OCI-LY1 (cell line): ENCODE results near the gene RGP1.

Source experiments
- H2AFZ ChIP-seq: fragments of 200-600 bp; sonication (generic), shearing (Covaris generic); 2 replicates; pipeline ENCODE4 v1.6.0; 2014; ENCODE audit warnings: antibody characterized with exemption, mild to moderate bottlenecking, low read length
- H3F3A ChIP-seq: fragments of 200-600 bp; sonication (generic), shearing (Covaris generic); 2 replicates; pipeline ENCODE4 v1.6.0; 2014; ENCODE audit warnings: mild to moderate bottlenecking, antibody characterized with exemption, low read length, moderate library complexity; ENCODE audit not compliant: insufficient read depth
- H3K27ac ChIP-seq: fragments of 200-600 bp; sonication (generic); 2 replicates; pipeline ENCODE4 v1.5.1; 2014; ENCODE audit warnings: low read length, mixed run types, mild to moderate bottlenecking, low read depth; ENCODE audit not compliant: poor library complexity, severe bottlenecking
- H3K27me3 ChIP-seq: fragments of 200-600 bp; sonication (generic); 2 replicates; pipeline ENCODE4 v1.6.0; 2014; ENCODE audit warnings: antibody characterized with exemption, mild to moderate bottlenecking, low read length, moderate library complexity; ENCODE audit not compliant: insufficient read depth
- H3K36me3 ChIP-seq: fragments of 200-600 bp; sonication (generic); 2 replicates; pipeline ENCODE4 v1.6.1; 2014; ENCODE audit warnings: mild to moderate bottlenecking, antibody characterized with exemption, low read length, moderate library complexity, mixed read lengths; ENCODE audit not compliant: insufficient read depth
- H3K4me1 ChIP-seq: fragments of 200-600 bp; sonication (generic); 2 replicates; pipeline ENCODE4 v1.5.1; 2014; ENCODE audit warnings: mild to moderate bottlenecking, low read length, moderate library complexity; ENCODE audit not compliant: insufficient read depth, severe bottlenecking
- H3K4me2 ChIP-seq: fragments of 200-600 bp; sonication (generic), shearing (Covaris generic); 2 replicates; pipeline ENCODE4 v1.6.1; 2014; ENCODE audit warnings: low read length
- H3K4me3 ChIP-seq: fragments of 200-600 bp; sonication (generic); 2 replicates; pipeline ENCODE4 v1.5.1; 2014; ENCODE audit warnings: low read length, low read depth, mild to moderate bottlenecking, mixed read lengths; ENCODE audit not compliant: poor library complexity, severe bottlenecking
- H3K79me2 ChIP-seq: fragments of 200-600 bp; shearing (Covaris generic); 2 replicates; pipeline ENCODE4 v1.6.1; 2016; ENCODE audit warnings: mixed run types, low read length, mixed read lengths; ENCODE audit not compliant: insufficient read depth
- H3K9ac ChIP-seq: fragments of 200-600 bp; sonication (generic), shearing (Covaris generic); 2 replicates; pipeline ENCODE4 v1.6.1; 2014; ENCODE audit warnings: mild to moderate bottlenecking, low read length, mixed read lengths
- H3K9me2 ChIP-seq: fragments of 200-600 bp; sonication (generic), shearing (Covaris generic); 2 replicates; pipeline ENCODE4 v1.6.1; 2014; ENCODE audit warnings: low read depth, mild to moderate bottlenecking, low read length, mixed read lengths
- H3K9me3 ChIP-seq: fragments of 200-600 bp; shearing (Covaris generic); 2 replicates; pipeline ENCODE4 v1.6.1; 2014; ENCODE audit warnings: low read length, mixed read lengths
- H4K20me1 ChIP-seq: fragments of 200-600 bp; sonication (generic), shearing (Covaris generic); 2 replicates; pipeline ENCODE4 v1.6.0; 2016; ENCODE audit warnings: mild to moderate bottlenecking, low read length; ENCODE audit not compliant: insufficient read depth
- EZH2 ChIP-seq: fragments of 200-600 bp; sonication (generic), shearing (Covaris generic); IDR thresholded peaks from 2 replicates; pipeline ENCODE4 v1.8.0; 2017; ENCODE audit warnings: borderline replicate concordance, mixed run types, mild to moderate bottlenecking, antibody characterized with exemption, low read length, moderate library complexity, mixed read lengths
- TF ChIP-seq, protein P1 (sequence below): fragments of 200-600 bp; sonication (generic), shearing (Covaris generic); IDR thresholded peaks from 2 replicates; pipeline ENCODE4 v1.5.1; 2017; ENCODE audit warnings: mild to moderate bottlenecking, antibody characterized with exemption, low read length, moderate library complexity, mixed read lengths

The RGP1 gene

DNA sequence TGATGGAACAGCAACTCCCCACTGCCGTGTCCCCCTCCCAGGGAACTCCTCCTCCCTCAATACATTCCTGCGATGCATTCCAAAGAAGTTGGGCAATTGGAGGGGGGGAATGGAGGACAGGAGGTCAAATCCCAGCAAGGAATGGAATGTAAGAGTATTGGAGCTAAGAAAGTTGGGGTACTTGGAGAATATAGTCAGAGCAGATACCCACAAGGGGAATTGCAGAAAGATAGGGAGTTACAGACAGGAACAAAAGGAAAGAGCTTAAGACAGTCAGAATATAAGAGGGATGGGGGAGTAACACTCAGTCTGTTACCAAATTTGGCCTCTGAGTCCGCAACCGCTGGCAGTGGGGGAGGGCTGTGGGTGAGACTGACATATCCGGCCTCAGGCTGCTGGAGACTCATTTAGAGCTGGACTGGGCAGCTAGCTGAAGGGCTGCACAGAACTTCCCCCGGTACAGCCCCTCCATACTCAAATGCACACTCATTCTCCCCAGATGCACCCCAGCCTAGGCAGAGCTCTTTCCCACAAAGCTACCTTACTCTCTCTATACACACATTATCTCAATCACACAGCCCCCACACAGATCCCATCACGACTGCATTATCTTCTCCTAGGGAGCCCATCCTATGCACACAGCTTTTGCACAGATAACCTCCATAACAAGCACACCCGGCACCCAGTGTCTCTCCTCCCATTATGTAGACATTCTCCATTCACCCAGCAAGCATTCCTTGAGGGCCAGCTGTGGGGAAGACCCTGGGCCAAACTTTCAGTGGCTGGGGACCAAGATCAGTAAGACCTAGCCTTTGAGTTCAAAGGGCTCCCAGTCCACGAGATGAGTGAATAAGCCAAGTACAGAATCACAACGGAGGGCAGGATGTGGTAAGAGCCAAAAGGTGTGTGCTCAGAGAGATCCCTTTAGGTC, 20.8 kb upstream of the RGP1 start:
- peak overlapping the region; percentile 27; the same call in 1 of the 2 replicates for H3K9ac ChIP-seq
- H3K4me3 ChIP-seq: peak overlapping the region; percentile 96
- H3F3A ChIP-seq: no peaks in the 10 kb centered on the region
- no peaks in the 10 kb centered on the region for H4K20me1 ChIP-seq
- H3K4me2 ChIP-seq: peak overlapping the region; percentile 94
- peaks cover 23% of the 10 kb centered on the region for H3K36me3 ChIP-seq
- peaks cover 28% of the 10 kb centered on the region for H3K79me2 ChIP-seq
- TF ChIP-seq EZH2: no peak
- TF ChIP-seq, protein P1, sequence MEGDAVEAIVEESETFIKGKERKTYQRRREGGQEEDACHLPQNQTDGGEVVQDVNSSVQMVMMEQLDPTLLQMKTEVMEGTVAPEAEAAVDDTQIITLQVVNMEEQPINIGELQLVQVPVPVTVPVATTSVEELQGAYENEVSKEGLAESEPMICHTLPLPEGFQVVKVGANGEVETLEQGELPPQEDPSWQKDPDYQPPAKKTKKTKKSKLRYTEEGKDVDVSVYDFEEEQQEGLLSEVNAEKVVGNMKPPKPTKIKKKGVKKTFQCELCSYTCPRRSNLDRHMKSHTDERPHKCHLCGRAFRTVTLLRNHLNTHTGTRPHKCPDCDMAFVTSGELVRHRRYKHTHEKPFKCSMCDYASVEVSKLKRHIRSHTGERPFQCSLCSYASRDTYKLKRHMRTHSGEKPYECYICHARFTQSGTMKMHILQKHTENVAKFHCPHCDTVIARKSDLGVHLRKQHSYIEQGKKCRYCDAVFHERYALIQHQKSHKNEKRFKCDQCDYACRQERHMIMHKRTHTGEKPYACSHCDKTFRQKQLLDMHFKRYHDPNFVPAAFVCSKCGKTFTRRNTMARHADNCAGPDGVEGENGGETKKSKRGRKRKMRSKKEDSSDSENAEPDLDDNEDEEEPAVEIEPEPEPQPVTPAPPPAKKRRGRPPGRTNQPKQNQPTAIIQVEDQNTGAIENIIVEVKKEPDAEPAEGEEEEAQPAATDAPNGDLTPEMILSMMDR: no peak
- no peaks in the 10 kb centered on the region for H3K9me2 ChIP-seq
- no peaks in the 10 kb centered on the region for H3K27me3 ChIP-seq
- H3K27ac ChIP-seq: peak overlapping the region; percentile 67
- H3K9me3 ChIP-seq: no peaks in the 10 kb centered on the region
- H3K4me1 ChIP-seq: peaks cover 50% of the 10 kb centered on the region
- no peak overlapping the region for H2AFZ ChIP-seq

DNA sequence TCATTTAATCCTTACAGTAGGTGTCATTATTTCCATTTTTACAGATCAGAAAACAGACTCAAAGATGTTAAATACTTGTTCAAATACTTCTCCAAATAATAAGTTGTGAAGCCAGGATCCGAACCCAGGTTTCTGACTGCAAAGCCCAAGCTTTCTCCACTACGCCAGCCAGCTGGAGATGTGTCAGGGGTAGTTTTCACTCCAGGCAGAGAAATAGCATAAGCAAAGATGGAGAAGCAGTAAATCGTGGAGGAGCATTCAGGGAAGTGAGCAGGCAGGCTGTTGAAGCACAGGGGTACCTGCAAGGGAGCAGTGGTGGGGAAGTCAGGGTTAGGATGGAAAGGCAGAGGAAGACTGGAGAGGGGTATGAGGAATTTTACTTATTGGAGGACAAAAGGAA, 20.0 kb upstream of the RGP1 start:
- H2AFZ ChIP-seq: no peak overlapping the region
- no peaks in the 10 kb centered on the region for H3K27me3 ChIP-seq
- peak overlapping the region; percentile 67 for H3K27ac ChIP-seq
- peaks cover 28% of the 10 kb centered on the region for H3K79me2 ChIP-seq
- no peaks in the 10 kb centered on the region for H3K9me3 ChIP-seq
- peak overlapping the region; percentile 94 for H3K4me2 ChIP-seq
- peak overlapping the region; percentile 27; the same call in 1 of the 2 replicates for H3K9ac ChIP-seq
- TF ChIP-seq, protein P1: no peak
- TF ChIP-seq EZH2: no peak
- peak overlapping the region; percentile 96 for H3K4me3 ChIP-seq
- H4K20me1 ChIP-seq: no peaks in the 10 kb centered on the region
- H3K4me1 ChIP-seq: peaks cover 56% of the 10 kb centered on the region
- no peaks in the 10 kb centered on the region for H3F3A ChIP-seq
- H3K9me2 ChIP-seq: no peaks in the 10 kb centered on the region
- H3K36me3 ChIP-seq: peaks cover 15% of the 10 kb centered on the region

DNA sequence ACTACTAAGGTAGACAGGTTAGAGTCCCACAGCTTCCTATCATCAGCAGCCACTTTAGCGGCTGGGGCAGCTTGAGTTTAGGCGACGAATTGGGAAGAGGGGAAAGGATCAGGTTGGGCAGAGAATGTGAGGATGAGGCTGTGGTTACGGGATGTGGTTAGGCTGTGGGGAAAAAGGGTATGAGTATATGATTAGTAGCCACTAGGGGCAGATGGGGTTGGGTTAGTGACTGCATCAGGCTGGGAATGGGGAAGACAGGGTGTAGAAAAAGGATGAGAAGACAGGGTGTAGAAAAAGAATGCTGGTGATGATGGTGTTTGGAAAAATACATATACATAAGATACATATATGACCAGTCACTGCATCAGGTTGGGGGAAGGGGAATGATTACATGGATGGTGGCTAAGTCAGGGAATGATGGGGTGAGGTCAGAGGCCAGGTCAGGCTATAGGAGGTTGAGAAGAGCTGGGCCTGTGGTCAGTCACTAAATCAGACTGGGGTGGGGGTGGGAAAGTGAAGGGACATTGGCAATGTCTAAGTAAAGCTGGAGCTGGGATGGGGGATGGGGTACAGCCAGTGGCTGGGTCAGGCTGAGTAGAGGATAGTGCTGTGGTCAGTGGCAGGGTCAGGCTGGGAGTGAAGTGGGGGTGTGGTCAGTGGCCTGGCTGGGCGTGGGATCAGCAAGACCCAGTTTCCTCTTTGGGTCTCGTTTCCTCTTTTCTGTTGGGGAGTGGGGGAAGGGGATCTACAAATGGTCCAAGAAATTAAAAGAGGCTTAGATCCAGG, 19.2 kb upstream of the RGP1 start:
- H3F3A ChIP-seq: no peaks in the 10 kb centered on the region
- no peak for TF ChIP-seq EZH2
- TF ChIP-seq, protein P1: peak; percentile 64
- peaks cover 28% of the 10 kb centered on the region for H3K79me2 ChIP-seq
- no peaks in the 10 kb centered on the region for H3K9me2 ChIP-seq
- H3K9me3 ChIP-seq: no peaks in the 10 kb centered on the region
- H3K9ac ChIP-seq: peak overlapping the region; percentile 0; the same call in 1 of the 2 replicates
- H2AFZ ChIP-seq: no peak overlapping the region
- H4K20me1 ChIP-seq: no peaks in the 10 kb centered on the region
- H3K4me1 ChIP-seq: peaks cover 56% of the 10 kb centered on the region
- H3K4me2 ChIP-seq: peak overlapping the region; percentile 94
- H3K4me3 ChIP-seq: peak overlapping the region; percentile 96
- peaks cover 9% of the 10 kb centered on the region for H3K36me3 ChIP-seq
- H3K27ac ChIP-seq: no peak overlapping the region
- H3K27me3 ChIP-seq: no peaks in the 10 kb centered on the region
